Endothelial cell of umbilical vein (primary cell): ENCODE results near the gene PTPRU. TPM values are rescaled to one million over a fixed set of nuclear protein-coding genes. Genes with fewer than 3 reads are reported as not detected.

Experiments
- BruUV-seq: library from RNA; stranded (reverse); fragments of 400-500 nt; replicated peaks from 2 replicates; lab custom pipeline; 2021; lab: Mats Ljungman, UMichigan
- CTCF ChIA-PET: fragments of 300-600, 350-600 bp; sonication (Branson Sonifier 250); formaldehyde crosslinking; loops from one replicate; lab custom pipeline; 2021; ENCODE audit warnings: antibody characterized with exemption, inconsistent platforms; lab: Charles Lee
- POLR2A ChIA-PET: fragments of 300-600, 350-600 bp; sonication (Branson Sonifier 250); formaldehyde crosslinking; loops from one replicate; lab custom pipeline; 2021; ENCODE audit warnings: antibody characterized with exemption, inconsistent platforms; lab: Charles Lee
- DNase-seq: peaks from one replicate; pipeline ENCODE4 v3.0.0-alpha.2; 2011; ENCODE audit warnings: low read depth, low spot score
- FAIRE-seq: peaks from 2 replicates; lab custom pipeline; 2011; peaks lifted over from hg19 to GRCh38; lab: Jason Lieb, UNC
- H2AFZ ChIP-seq: 2 replicates; pipeline ENCODE4 v1.6.0; 2012; ENCODE audit warnings: low read depth, low read length, control low read depth, inconsistent platforms
- H3K27ac ChIP-seq: 2 replicates; pipeline ENCODE4 v1.5.1; 2011; ENCODE audit warnings: low read depth, mild to moderate bottlenecking, control low read depth, low read length, moderate library complexity; ENCODE audit not compliant: insufficient read depth
- H3K27me3 ChIP-seq, 2 experiments: 2 replicates each; pipeline versions ENCODE4 v1.6.0 to v1.6.1; 2011; ENCODE audit warnings: low read length in 2 of 2, mixed read lengths in 1 of 2; ENCODE audit not compliant: control insufficient read depth in 2 of 2, insufficient read depth in 2 of 2
- H3K36me3 ChIP-seq, 2 experiments: 2 replicates in 1 of 2; 3 replicates in 1 of 2; pipeline ENCODE4 v1.5.1; 2011; ENCODE audit warnings: low read length in 2 of 2, mild to moderate bottlenecking in 1 of 2, moderate library complexity in 1 of 2; ENCODE audit not compliant: control insufficient read depth in 2 of 2, insufficient read depth in 2 of 2; ENCODE audit errors: extremely low read depth in 1 of 2
- H3K4me1 ChIP-seq: 3 replicates; pipeline ENCODE4 v1.5.1; 2011; ENCODE audit warnings: mild to moderate bottlenecking, low read length; ENCODE audit not compliant: control insufficient read depth, insufficient read depth; ENCODE audit errors: extremely low read depth
- H3K4me2 ChIP-seq: 2 replicates; pipeline ENCODE4 v1.6.1; 2011; ENCODE audit warnings: low read length, control low read depth, mixed read lengths; ENCODE audit not compliant: insufficient read depth
- H3K4me3 ChIP-seq, 3 experiments: fragments of 200-600 bp in 1 of 3; sonication (generic), shearing (Covaris generic) in 1 of 3; replicated peaks in 1 of 3; 2 replicates each; pipeline ENCODE4 v1.5.1; 2011 to 2016; ENCODE audit warnings: control low read depth in 3 of 3, low read length in 3 of 3, mild to moderate bottlenecking in 2 of 3, inconsistent platforms in 1 of 3, low read depth in 1 of 3, moderate library complexity in 1 of 3; ENCODE audit not compliant: insufficient read depth in 1 of 3
- H3K79me2 ChIP-seq: 2 replicates; pipeline ENCODE4 v1.6.0; 2012; ENCODE audit warnings: low read length, inconsistent platforms; ENCODE audit not compliant: control insufficient read depth, insufficient read depth
- H3K9ac ChIP-seq: replicated peaks from 2 replicates; pipeline ENCODE3; 2011; ENCODE audit warnings: low read length, control low read depth; ENCODE audit not compliant: insufficient read depth; ENCODE audit errors: extremely low read depth
- H3K9me1 ChIP-seq: replicated peaks from 3 replicates; pipeline ENCODE4 v1.6.0; 2011; ENCODE audit warnings: mild to moderate bottlenecking, low read length; ENCODE audit not compliant: control insufficient read depth, insufficient read depth; ENCODE audit errors: extremely low read depth
- H3K9me3 ChIP-seq: replicated peaks from 2 replicates; pipeline ENCODE4 v1.5.1; 2012; ENCODE audit warnings: low read length, inconsistent platforms; ENCODE audit not compliant: control insufficient read depth, insufficient read depth
- H4K20me1 ChIP-seq: replicated peaks from 2 replicates; pipeline ENCODE3; 2011; ENCODE audit warnings: mild to moderate bottlenecking, low read length; ENCODE audit not compliant: control insufficient read depth, insufficient read depth; ENCODE audit errors: extremely low read depth
- EZH2 ChIP-seq: IDR thresholded peaks from 2 replicates; pipeline ENCODE4 v1.6.1; 2012; ENCODE audit warnings: borderline replicate concordance, low read depth, mild to moderate bottlenecking, moderate library complexity, low read length, inconsistent platforms; ENCODE audit not compliant: severe bottlenecking
- FOS ChIP-seq: IDR thresholded peaks from 2 replicates; pipeline ENCODE4 v1.6.1; 2011; ENCODE audit warnings: mild to moderate bottlenecking, low read length, moderate library complexity, borderline replicate concordance; ENCODE audit not compliant: insufficient read depth
- GATA2 ChIP-seq: IDR thresholded peaks from 2 replicates; pipeline ENCODE4 v1.7.0; 2011; ENCODE audit warnings: low read depth, mild to moderate bottlenecking, moderate library complexity, mixed read lengths, low read length; ENCODE audit not compliant: insufficient read length, insufficient read depth
- JUN ChIP-seq: IDR thresholded peaks from 2 replicates; pipeline ENCODE4 v1.6.1; 2011; ENCODE audit warnings: borderline replicate concordance, low read depth; ENCODE audit not compliant: insufficient read length, insufficient read depth
- MYC ChIP-seq: IDR thresholded peaks from one replicate; pipeline ENCODE4 v1.6.1; 2011; ENCODE audit warnings: mild to moderate bottlenecking, low read depth, low read length
- POLR2A ChIP-seq: IDR thresholded peaks from 2 replicates; pipeline ENCODE4 v1.6.1; 2012; ENCODE audit warnings: low read depth, mild to moderate bottlenecking, control low read depth, low read length
- POLR2AphosphoS5 ChIP-seq: IDR thresholded peaks from 2 replicates; pipeline ENCODE4 v1.6.1; 2012; ENCODE audit warnings: low read depth, mild to moderate bottlenecking, control low read depth, low read length, moderate library complexity; ENCODE audit not compliant: insufficient read depth
- dilution Hi-C: fragments of 300-500 bp; cut with MboI; formaldehyde crosslinking; loops from one replicate; pipeline ENCODE4 v1.15.0; 2019; ENCODE audit warnings: low sequenced_read_pairs; ENCODE audit not compliant: extremely low pct_ligation_motif_present
- intact Hi-C: fragments of 100-400 bp; cut with micrococcal nuclease; formaldehyde crosslinking; loops from one replicate; pipeline ENCODE4 v1.10.0; 2022
- polyA plus RNA-seq, 4 experiments: library from polyadenylated mRNA; depleted of rRNA in 3 of 4; stranded (reverse) in 3 of 4; unstranded in 1 of 4; fragments of >200 nt; gene quantifications; 2 replicates each; pipeline versions ENCODE4 v1.2.1 to v1.2.3, GENCODE V29; 2011 to 2012; ENCODE audit warnings: missing spikeins in 1 of 4
- total RNA-seq: library from RNA; stranded (reverse); gene quantifications from 2 replicates; pipeline ENCODE4 v1.2.3, GENCODE V29; 2021
- TF ChIP-seq, protein P1 (sequence below), 2 donors: IDR thresholded peaks; 1 replicate in 1 of 2; 2 replicates in 1 of 2; pipeline ENCODE4 v1.5.1; 2011; ENCODE audit warnings: low read length in 2 of 2, mild to moderate bottlenecking in 2 of 2, moderate library complexity in 2 of 2, control low read depth in 1 of 2, inconsistent platforms in 1 of 2, low read depth in 1 of 2; ENCODE audit not compliant: insufficient read depth in 1 of 2; ENCODE audit errors: extremely low read depth in 1 of 2
- TF ChIP-seq, protein P2 (sequence below): IDR thresholded peaks from 2 replicates; pipeline ENCODE4 v1.6.1; 2011; ENCODE audit not compliant: insufficient read depth, insufficient read length

Gene PTPRU
- total and polyA plus RNA-seq, 2 donors (not counting 3 experiments of a cell fraction or from before 2014, with no cell fraction given) = 0.58 to 2.6 TPM

- no peak for FAIRE-seq
- intact Hi-C loops = no loop called here
Measured at GRCh38 chr1:29289493-29289892, 53.2 kb downstream of the PTPRU start.

More at GRCh38 chr1:29289493-29289892, 53.2 kb downstream of the PTPRU start:
- Histone ChIP-seq H3K9me1 (no peaks in the 10 kb centered on the region), H3K9ac (no peak overlapping the region), H3K79me2 (no peaks in the 10 kb centered on the region), H3K4me3 (no peak overlapping the region), H3K36me3 (no peaks in the 10 kb centered on the region), H3K4me1 (no peaks in the 10 kb centered on the region), H3K27ac (no peak overlapping the region), H3K9me3 (no peaks in the 10 kb centered on the region), H2AFZ (no peak overlapping the region), H4K20me1 (no peaks in the 10 kb centered on the region), H3K4me2 (no peak overlapping the region), H3K27me3 (no peaks in the 10 kb centered on the region)
- ChIA-PET POLR2A (no interaction called here), CTCF (no interaction called here)
- dilution Hi-C loops = no loop called here
- no peak for TF ChIP-seq EZH2
- no peak for TF ChIP-seq POLR2A
- TF ChIP-seq MYC = no peak
- no peak for TF ChIP-seq GATA2
- TF ChIP-seq, protein P1, sequence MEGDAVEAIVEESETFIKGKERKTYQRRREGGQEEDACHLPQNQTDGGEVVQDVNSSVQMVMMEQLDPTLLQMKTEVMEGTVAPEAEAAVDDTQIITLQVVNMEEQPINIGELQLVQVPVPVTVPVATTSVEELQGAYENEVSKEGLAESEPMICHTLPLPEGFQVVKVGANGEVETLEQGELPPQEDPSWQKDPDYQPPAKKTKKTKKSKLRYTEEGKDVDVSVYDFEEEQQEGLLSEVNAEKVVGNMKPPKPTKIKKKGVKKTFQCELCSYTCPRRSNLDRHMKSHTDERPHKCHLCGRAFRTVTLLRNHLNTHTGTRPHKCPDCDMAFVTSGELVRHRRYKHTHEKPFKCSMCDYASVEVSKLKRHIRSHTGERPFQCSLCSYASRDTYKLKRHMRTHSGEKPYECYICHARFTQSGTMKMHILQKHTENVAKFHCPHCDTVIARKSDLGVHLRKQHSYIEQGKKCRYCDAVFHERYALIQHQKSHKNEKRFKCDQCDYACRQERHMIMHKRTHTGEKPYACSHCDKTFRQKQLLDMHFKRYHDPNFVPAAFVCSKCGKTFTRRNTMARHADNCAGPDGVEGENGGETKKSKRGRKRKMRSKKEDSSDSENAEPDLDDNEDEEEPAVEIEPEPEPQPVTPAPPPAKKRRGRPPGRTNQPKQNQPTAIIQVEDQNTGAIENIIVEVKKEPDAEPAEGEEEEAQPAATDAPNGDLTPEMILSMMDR (IDR thresholded peaks at IDR 0.05; ENCODE audit: extremely low read depth in 1 of 2, insufficient read depth in 1 of 2, low read depth in 1 of 2, low read length in 2 of 2) = no peak
- TF ChIP-seq FOS = no peak
- TF ChIP-seq, protein P2, sequence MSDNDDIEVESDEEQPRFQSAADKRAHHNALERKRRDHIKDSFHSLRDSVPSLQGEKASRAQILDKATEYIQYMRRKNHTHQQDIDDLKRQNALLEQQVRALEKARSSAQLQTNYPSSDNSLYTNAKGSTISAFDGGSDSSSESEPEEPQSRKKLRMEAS = no peak
- TF ChIP-seq POLR2AphosphoS5 = no peak
- TF ChIP-seq JUN = no peak
- DNase-seq = no peak
- BruUV-seq = no TSS peak
